Neural cell (in vitro differentiated cells): ENCODE data around the gene WHAMM.

Experiments used
- CTCF ChIP-seq: fragments of 450-650 bp; IDR thresholded peaks from 2 replicates; pipeline ENCODE4 v1.5.1; 2014; ENCODE audit warnings: antibody characterized with exemption, mild to moderate bottlenecking, moderate library complexity; ENCODE audit not compliant: poor library complexity, severe bottlenecking
- EP300 ChIP-seq: fragments of 450-650 bp; conservative IDR thresholded peaks from 2 replicates; pipeline ENCODE4 v1.6.1; 2014; ENCODE audit warnings: antibody characterized with exemption, mild to moderate bottlenecking, moderate library complexity; ENCODE audit not compliant: poor library complexity, severe bottlenecking
- EZH2 ChIP-seq: fragments of 200-600, 300-800 bp; shearing (Covaris generic), sonication (generic); IDR thresholded peaks from 2 replicates; pipeline ENCODE4 v1.6.1; 2014; ENCODE audit warnings: antibody characterized with exemption, low read length, borderline replicate concordance, mild to moderate bottlenecking; ENCODE audit not compliant: insufficient read depth, poor library complexity, severe bottlenecking
- MXI1 ChIP-seq: fragments of 450-650 bp; conservative IDR thresholded peaks from 2 replicates; pipeline ENCODE4 v1.6.1; 2014; ENCODE audit warnings: antibody characterized with exemption, mild to moderate bottlenecking; ENCODE audit not compliant: poor library complexity, severe bottlenecking
- POLR2AphosphoS5 ChIP-seq: IDR thresholded peaks from 2 replicates; pipeline ENCODE4 v1.6.1; 2012
- RAD21 ChIP-seq: fragments of 450-650 bp; conservative IDR thresholded peaks from 2 replicates; pipeline ENCODE4 v1.6.1; 2014; ENCODE audit warnings: antibody characterized with exemption, mild to moderate bottlenecking, moderate library complexity
- REST ChIP-seq: IDR thresholded peaks from 2 replicates; pipeline ENCODE4 v1.6.1; 2012; ENCODE audit warnings: borderline replicate concordance
- SMC3 ChIP-seq: fragments of 450-650 bp; conservative IDR thresholded peaks from 2 replicates; pipeline ENCODE4 v1.6.1; 2014; ENCODE audit warnings: antibody characterized with exemption, mild to moderate bottlenecking, moderate library complexity; ENCODE audit not compliant: poor library complexity

GRCh38 chr15:82808634-82809041, 790 bp upstream of the WHAMM start:
- no peak for TF ChIP-seq CTCF
- TF ChIP-seq EZH2: no peak
- no peak for TF ChIP-seq EP300
- no peak for TF ChIP-seq SMC3
- no peak for TF ChIP-seq REST
- TF ChIP-seq RAD21: no peak
- TF ChIP-seq POLR2AphosphoS5: no peak
- TF ChIP-seq MXI1: no peak
